Measurements from ENCODE around the gene FASTKD2. TPM values are rescaled to one million over a fixed set of nuclear protein-coding genes. Genes with fewer than 3 reads are reported as not detected.

The FASTKD2 gene
- total and polyA plus RNA-seq, 2 donors (not counting 3 experiments of a cell fraction or from before 2014, with no cell fraction given): 20.6 to 22.6 TPM

- no peak for DNase-seq (ENCODE audit: low read depth, low spot score)
- dilution Hi-C loops (cut with MboI; ENCODE audit: extremely low pct_ligation_motif_present, low sequenced_read_pairs) (no loop called here), intact Hi-C loops (cut with micrococcal nuclease) (no loop called here)
- no peaks in the 10 kb centered on the region for H3K9me3 ChIP-seq (replicated peaks; ENCODE audit: control insufficient read depth, insufficient read depth, low read length)
- TF ChIP-seq FOS (IDR thresholded peaks at IDR 0.05; ENCODE audit: borderline replicate concordance, insufficient read depth, low read length): no peak
- no peak for TF ChIP-seq MYC (IDR thresholded peaks at IDR 0.05; ENCODE audit: low read depth, low read length)
- TF ChIP-seq POLR2A (IDR thresholded peaks at IDR 0.05; ENCODE audit: low read depth, low read length): no peak
- no peak for TF ChIP-seq JUN (IDR thresholded peaks at IDR 0.05; ENCODE audit: borderline replicate concordance, insufficient read depth, insufficient read length, low read depth)
- TF ChIP-seq EZH2 (IDR thresholded peaks at IDR 0.05; ENCODE audit: borderline replicate concordance, low read depth, low read length, severe bottlenecking): no peak
- no peak for TF ChIP-seq GATA2 (IDR thresholded peaks at IDR 0.05; ENCODE audit: insufficient read depth, insufficient read length, low read depth, low read length)
- TF ChIP-seq POLR2AphosphoS5 (IDR thresholded peaks at IDR 0.05; ENCODE audit: insufficient read depth, low read depth, low read length): no peak
- TF ChIP-seq CTCF (IDR thresholded peaks at IDR 0.05; ENCODE audit: extremely low read depth in 1 of 2, insufficient read depth in 1 of 2, low read depth in 1 of 2, low read length in 2 of 2): no peak
- no peak for TF ChIP-seq MAX (IDR thresholded peaks at IDR 0.05; ENCODE audit: insufficient read depth, insufficient read length)
- H3K4me1 ChIP-seq (ENCODE audit: control insufficient read depth, extremely low read depth, insufficient read depth, low read length): no peaks in the 10 kb centered on the region
- FAIRE-seq: no peak
- peaks cover 2% of the 10 kb centered on the region for H4K20me1 ChIP-seq (replicated peaks; ENCODE audit: control insufficient read depth, extremely low read depth, insufficient read depth, low read length)
- ChIA-PET POLR2A (no interaction called here), CTCF (interaction anchor here (1.6 kb wide), 1 partner anchor 16 kb away, joined by 6 read pairs; no protein-coding TSS in a partner anchor)
- H3K36me3 ChIP-seq (ENCODE audit: control insufficient read depth in 2 of 2, extremely low read depth in 1 of 2, insufficient read depth in 2 of 2, low read length in 2 of 2): peaks cover 2 to 7% of the 10 kb centered on the region in 2 experiments
- BruUV-seq (replicated peaks): no TSS peak
- no peaks in the 10 kb centered on the region for H3K9me1 ChIP-seq (replicated peaks; ENCODE audit: control insufficient read depth, extremely low read depth, insufficient read depth, low read length)
- H3K27me3 ChIP-seq (ENCODE audit: control insufficient read depth in 2 of 2, insufficient read depth in 2 of 2, low read length in 2 of 2): no peaks in the 10 kb centered on the region
- H3K4me3 ChIP-seq (replicated peaks in 1 of 3; ENCODE audit: insufficient read depth in 1 of 3, low read depth in 1 of 3, low read length in 3 of 3): no peak overlapping the region
- H3K4me2 ChIP-seq (ENCODE audit: insufficient read depth, low read length): no peak overlapping the region
- no peak overlapping the region for H2AFZ ChIP-seq (ENCODE audit: low read depth, low read length)
- no peak overlapping the region for H3K9ac ChIP-seq (replicated peaks; ENCODE audit: extremely low read depth, insufficient read depth, low read length)
- H3K27ac ChIP-seq (ENCODE audit: insufficient read depth, low read depth, low read length): no peak overlapping the region
- H3K79me2 ChIP-seq (ENCODE audit: control insufficient read depth, insufficient read depth, low read length): peaks cover 21% of the 10 kb centered on the region
These were observed 9.5 kb downstream of the FASTKD2 start for GRCh38 chr2:206774871-206775270.

All from endothelial cell of umbilical vein (primary cell).